Activated T-helper 1 cell treated with anti-CD3 and anti-CD28 coated beads, Interleukin-12 subunit alpha, Interleukin-12 subunit beta, Interleukin-2, Interleukin-4 antibody, amounts not matched to agents 30 ng/mL and 10 ng/mL and 1 ng/mL, durations not matched to agents 14 hours and 24 hours and 36 hours (primary cell): ENCODE results near the gene CC2D2B. TPM values are rescaled to one million over a fixed set of nuclear protein-coding genes. Genes with fewer than 3 reads are reported as not detected.
"Not testable (repeated sequence)": the region's sequence is repeated elsewhere in the genome, so short reads cannot be mapped to it uniquely, and the experiment has no call there.

Source experiments
- DNase-seq: peaks from one replicate; pipeline ENCODE4 v3.0.0; 2021; ENCODE audit warnings: low spot score
- H3K27ac Mint-ChIP-seq: one replicate; pipeline ENCODE4 v1.8.0; 2021; ENCODE audit warnings: mild to moderate bottlenecking, mixed read lengths
- H3K27me3 Mint-ChIP-seq: one replicate; pipeline ENCODE4 v1.8.0; 2022; ENCODE audit warnings: mild to moderate bottlenecking, moderate library complexity, mixed read lengths; ENCODE audit not compliant: insufficient read depth
- H3K36me3 Mint-ChIP-seq: one replicate; pipeline ENCODE4 v1.8.0; 2021; ENCODE audit warnings: low read depth, mixed read lengths
- H3K4me1 Mint-ChIP-seq: one replicate; pipeline ENCODE4 v1.8.0; 2021; ENCODE audit warnings: low read depth, mixed read lengths
- H3K4me3 Mint-ChIP-seq: one replicate; pipeline ENCODE4 v1.8.0; 2021; ENCODE audit warnings: mild to moderate bottlenecking, moderate library complexity, mixed read lengths
- H3K9me3 Mint-ChIP-seq: one replicate; pipeline ENCODE4 v1.8.0; 2021; ENCODE audit warnings: mixed read lengths
- intact Hi-C: fragments of 100-400 bp; cut with micrococcal nuclease; formaldehyde crosslinking; loops from one replicate; pipeline ENCODE4 v1.15.1; 2024
- total RNA-seq: library from RNA; stranded (reverse); gene quantifications from 2 replicates; pipeline ENCODE4 v1.2.3, GENCODE V29; 2022

CC2D2B gene
- total RNA-seq, 1 donor from 2014 or later, result 0.60 TPM

GRCh38 chr10:95877881-95878280 lies 29.9 kb upstream of the CC2D2B start:
- no peaks in the 10 kb centered on the region for H3K27me3 Mint-ChIP-seq
- H3K9me3 Mint-ChIP-seq, result peaks cover 5% of the 10 kb centered on the region
- H3K27ac Mint-ChIP-seq, result no peak overlapping the region
- H3K4me3 Mint-ChIP-seq, result no peak overlapping the region
- H3K36me3 Mint-ChIP-seq, result peaks cover 32% of the 10 kb centered on the region
- no peaks in the 10 kb centered on the region for H3K4me1 Mint-ChIP-seq
- intact Hi-C loops, result no loop called here
- no peak for DNase-seq

DNA sequence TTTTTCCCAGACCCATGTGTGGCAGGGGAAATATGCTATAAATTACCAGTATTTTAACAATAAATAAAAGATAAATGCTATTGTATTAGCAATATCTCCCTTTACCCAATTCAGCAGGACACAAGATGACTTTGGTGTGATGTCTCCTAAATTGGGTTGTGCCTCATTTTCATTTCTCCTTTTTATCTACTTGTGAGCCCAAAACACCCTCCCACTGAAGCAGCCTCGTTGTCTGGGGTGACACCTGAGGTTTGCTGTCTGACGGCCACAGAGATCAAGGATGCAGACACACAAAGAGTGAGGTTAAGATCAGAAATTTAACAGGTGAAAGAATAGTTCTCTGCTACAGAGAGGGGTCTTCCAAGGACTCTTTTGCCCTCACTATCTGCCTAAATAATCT lies 27.1 kb upstream of the CC2D2B start:
- Mint-ChIP-seq H3K27ac (no peak overlapping the region), H3K4me1 (no peaks in the 10 kb centered on the region), H3K27me3 (no peaks in the 10 kb centered on the region), H3K4me3 (no peak overlapping the region), H3K36me3 (peaks cover 12% of the 10 kb centered on the region), H3K9me3 (no peaks in the 10 kb centered on the region)
- intact Hi-C loops, result no loop called here
- DNase-seq, result no peak

- Mint-ChIP-seq H3K9me3 (no peaks in the 10 kb centered on the region), H3K4me1 (no peaks in the 10 kb centered on the region), H3K36me3 (peaks cover 12% of the 10 kb centered on the region), H3K4me3 (no peak overlapping the region), H3K27ac (no peak overlapping the region), H3K27me3 (no peaks in the 10 kb centered on the region)
- intact Hi-C loops, result no loop called here
- DNase-seq, result no peak
These were observed 26.5 kb upstream of the CC2D2B start for GRCh38 chr10:95881316-95881715.

DNA sequence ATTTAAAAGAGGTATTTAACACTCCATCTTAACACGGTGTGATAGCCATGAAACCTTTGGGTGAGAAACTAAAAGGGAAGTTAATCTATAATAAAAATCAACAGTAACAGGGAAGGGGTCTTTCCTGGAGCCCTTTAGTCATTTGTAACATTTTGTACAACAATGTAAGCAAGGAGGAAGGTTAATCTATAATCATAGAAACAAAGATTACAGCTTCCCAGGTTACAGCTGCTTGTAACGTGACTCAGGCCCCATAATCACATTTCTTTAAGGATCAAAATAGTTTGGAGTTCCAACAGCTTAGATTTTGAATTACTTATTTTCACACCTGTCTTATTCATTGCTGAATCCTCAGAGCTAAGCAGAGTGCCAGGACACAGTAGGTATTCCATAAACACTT lies 17.9 kb upstream of the CC2D2B start:
- no peaks in the 10 kb centered on the region for H3K9me3 Mint-ChIP-seq
- H3K27ac Mint-ChIP-seq, result no peak overlapping the region
- peaks cover 5% of the 10 kb centered on the region for H3K4me1 Mint-ChIP-seq
- intact Hi-C loops, result no loop called here
- H3K4me3 Mint-ChIP-seq, result no peak overlapping the region
- no peak for DNase-seq
- peaks cover 29% of the 10 kb centered on the region for H3K36me3 Mint-ChIP-seq
- H3K27me3 Mint-ChIP-seq, result no peaks in the 10 kb centered on the region

GRCh38 chr10:95896071-95896850 lies 11.5 kb upstream of the CC2D2B start:
- no peaks in the 10 kb centered on the region for H3K4me1 Mint-ChIP-seq
- H3K4me3 Mint-ChIP-seq, result no peak overlapping the region

GRCh38 chr10:95905897-95906580 lies 1.7 kb upstream of the CC2D2B start:
- intact Hi-C loops, result loop anchor here (5.0 kb wide), 2 partner anchors 386 to 681 kb away; partner anchors contain the start of gene TM9SF3
- Mint-ChIP-seq H3K4me3 (peak overlapping the region; percentile 41), H3K4me1 (peaks cover 16% of the 10 kb centered on the region)
- H3K27me3 Mint-ChIP-seq, H3K36me3 Mint-ChIP-seq, DNase-seq, H3K9me3 Mint-ChIP-seq, H3K27ac Mint-ChIP-seq: not testable (repeated sequence)

More at GRCh38 chr10:95896071-95896850, 11.5 kb upstream of the CC2D2B start:
- no peak overlapping the region for H3K27ac Mint-ChIP-seq
- no peaks in the 10 kb centered on the region for H3K9me3 Mint-ChIP-seq
- intact Hi-C loops, result no loop called here
- peaks cover 44% of the 10 kb centered on the region for H3K36me3 Mint-ChIP-seq
- H3K27me3 Mint-ChIP-seq, result no peaks in the 10 kb centered on the region
- DNase-seq, result no peak

GRCh38 chr10:95906677-95907455 lies 909 bp upstream of the CC2D2B start:
- Mint-ChIP-seq H3K27ac (peak overlapping the region; percentile 60), H3K9me3 (no peaks in the 10 kb centered on the region), H3K4me3 (peak overlapping the region; percentile 92), H3K4me1 (peaks cover 16% of the 10 kb centered on the region), H3K27me3 (peaks cover 12% of the 10 kb centered on the region), H3K36me3 (peaks cover 10% of the 10 kb centered on the region)
- DNase-seq, result peak; percentile 27
- intact Hi-C loops, result loop anchor here (1.0 to 5.0 kb wide), 5 partner anchors 42 to 680 kb away; partner anchors contain the start of gene TM9SF3

DNA sequence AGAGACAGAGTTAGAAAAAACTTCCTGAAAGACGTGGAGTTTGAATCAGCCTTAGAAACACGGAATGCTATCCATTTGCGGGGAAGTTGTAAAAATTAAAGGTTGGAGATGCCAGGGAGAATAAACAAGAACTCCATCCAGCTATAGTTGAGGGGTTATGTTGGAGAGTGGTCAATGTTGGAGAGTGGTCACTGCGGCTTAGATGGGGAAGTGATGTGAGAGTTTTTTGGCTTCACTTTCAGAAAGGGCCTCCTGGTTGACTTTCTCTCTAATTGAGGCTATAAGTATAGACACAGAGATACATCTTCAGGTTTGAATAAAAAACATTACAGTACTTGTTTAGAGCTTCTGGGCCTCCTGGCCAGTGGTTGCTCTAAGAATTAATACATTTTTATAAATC lies 675 bp downstream of the CC2D2B start:
- intact Hi-C loops, result loop anchor here (1.0 to 5.0 kb wide), 3 partner anchors 222 to 679 kb away; partner anchors contain the start of genes TM9SF3 and ZNF518A
- H3K4me1 Mint-ChIP-seq, result peaks cover 16% of the 10 kb centered on the region
- no peak for DNase-seq
- H3K4me3 Mint-ChIP-seq, result peak overlapping the region; percentile 92
- H3K27me3 Mint-ChIP-seq, result peaks cover 16% of the 10 kb centered on the region
- H3K9me3 Mint-ChIP-seq, result no peaks in the 10 kb centered on the region
- no peak overlapping the region for H3K27ac Mint-ChIP-seq
- H3K36me3 Mint-ChIP-seq, result peaks cover 4% of the 10 kb centered on the region

DNA sequence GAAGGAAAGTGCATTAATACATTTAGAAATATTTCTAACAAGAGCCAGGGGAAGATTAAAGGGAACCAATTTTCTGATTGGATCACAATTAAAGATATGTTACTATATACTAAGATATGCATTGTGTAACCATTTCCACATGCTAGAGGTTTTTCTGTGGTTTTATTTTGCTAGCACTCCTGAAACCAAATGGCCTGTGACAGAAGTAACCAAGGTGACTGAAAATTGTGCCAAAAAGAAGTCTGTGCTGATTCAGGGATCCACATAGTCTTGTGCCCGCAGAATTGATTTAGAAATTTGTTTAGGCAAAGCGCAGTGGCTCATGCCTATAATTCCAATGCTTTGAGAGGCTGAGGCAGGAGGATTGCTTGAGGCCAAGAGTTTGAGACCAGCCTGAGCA lies 1.8 kb downstream of the CC2D2B start:
- no peaks in the 10 kb centered on the region for H3K9me3 Mint-ChIP-seq
- H3K27me3 Mint-ChIP-seq, result peaks cover 21% of the 10 kb centered on the region
- peaks cover 16% of the 10 kb centered on the region for H3K4me1 Mint-ChIP-seq
- DNase-seq, result no peak
- no peak overlapping the region for H3K27ac Mint-ChIP-seq
- intact Hi-C loops, result loop anchor here (5.0 kb wide), 2 partner anchors 383 to 678 kb away; partner anchors contain the start of gene TM9SF3
- H3K36me3 Mint-ChIP-seq, result peaks cover 4% of the 10 kb centered on the region
- H3K4me3 Mint-ChIP-seq, result no peak overlapping the region

DNA sequence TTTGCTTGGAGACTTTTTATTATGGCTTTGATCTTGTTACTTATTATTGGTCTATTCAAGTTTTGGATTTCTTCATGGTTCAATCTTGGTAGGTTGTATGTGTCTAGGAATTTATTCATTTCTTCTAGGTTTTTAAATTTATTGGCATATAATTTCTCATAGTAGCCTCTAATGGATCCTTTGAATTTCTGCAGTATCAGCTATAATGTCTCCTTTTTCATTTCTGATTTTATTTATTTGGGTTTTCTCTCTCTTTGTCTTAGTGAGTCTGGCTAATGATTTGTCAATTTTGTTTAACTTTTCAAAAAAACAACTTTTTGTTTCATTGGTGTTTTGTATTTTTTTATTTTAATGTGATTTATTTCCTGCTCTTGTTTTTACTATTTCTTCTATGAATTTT lies 8.3 kb downstream of the CC2D2B start:
- H3K9me3 Mint-ChIP-seq, intact Hi-C loops, H3K36me3 Mint-ChIP-seq, H3K27ac Mint-ChIP-seq, H3K4me1 Mint-ChIP-seq, DNase-seq, H3K4me3 Mint-ChIP-seq: not testable (repeated sequence)
- H3K27me3 Mint-ChIP-seq, result peaks cover 37% of the 10 kb centered on the region

DNA sequence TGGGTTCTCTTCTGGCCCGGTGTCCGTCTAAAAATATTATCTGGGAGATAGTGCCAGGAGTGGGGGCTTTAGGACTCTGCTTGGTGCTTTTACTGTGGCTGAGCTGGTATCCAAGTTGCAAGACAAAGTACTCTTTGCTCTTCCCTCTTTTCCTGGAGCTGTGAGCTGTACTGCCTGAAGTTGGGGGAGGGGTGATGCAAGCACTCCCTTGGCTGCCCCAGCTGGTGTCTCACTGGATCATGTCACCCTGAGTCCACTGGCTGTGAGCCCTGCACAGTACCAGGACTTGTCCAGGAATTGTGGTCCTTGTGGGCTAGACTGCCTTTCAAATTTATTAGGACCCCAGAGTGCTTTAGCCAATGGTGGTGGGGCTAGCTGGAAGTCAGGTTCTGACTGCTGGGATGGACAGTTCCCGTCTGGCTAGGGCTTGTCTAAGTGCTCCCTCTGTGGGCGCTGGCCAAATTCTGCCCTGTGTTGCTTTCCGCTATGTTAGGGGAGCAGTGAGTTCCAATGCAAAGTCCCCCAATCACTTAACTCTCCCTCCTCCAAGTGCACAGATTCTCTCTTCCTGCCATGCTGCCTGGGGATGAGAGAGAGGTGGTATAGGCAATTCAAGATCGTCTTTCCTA lies 13.1 kb downstream of the CC2D2B start:
- Mint-ChIP-seq H3K36me3 (no peaks in the 10 kb centered on the region), H3K4me3 (no peak overlapping the region), H3K27ac (no peak overlapping the region), H3K4me1 (no peaks in the 10 kb centered on the region), H3K9me3 (no peaks in the 10 kb centered on the region), H3K27me3 (peaks cover 18% of the 10 kb centered on the region)
- intact Hi-C loops, result no loop called here
- no peak for DNase-seq

DNA sequence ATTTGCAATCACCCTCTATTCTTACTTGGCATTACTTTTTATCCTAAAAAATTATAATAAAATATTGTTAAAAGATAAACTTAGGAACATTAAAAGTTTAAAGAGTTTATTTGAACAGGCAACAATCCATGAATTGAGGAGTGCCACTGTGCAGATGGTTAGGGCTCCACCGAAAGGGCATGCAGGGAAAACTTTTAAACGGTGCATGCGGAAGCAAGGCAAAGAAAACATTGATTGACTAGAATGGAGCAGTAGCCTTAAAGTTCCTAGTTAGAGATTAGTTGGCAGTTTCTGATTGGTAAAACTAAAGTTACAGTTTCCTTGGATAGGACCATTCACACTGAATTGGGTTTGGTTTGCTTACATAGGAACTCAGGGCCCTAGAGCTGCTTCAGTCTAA lies 17.3 kb downstream of the CC2D2B start:
- Mint-ChIP-seq H3K4me1 (no peaks in the 10 kb centered on the region), H3K4me3 (no peak overlapping the region), H3K27ac (no peak overlapping the region), H3K27me3 (peaks cover 7% of the 10 kb centered on the region), H3K9me3 (no peaks in the 10 kb centered on the region), H3K36me3 (no peaks in the 10 kb centered on the region)
- intact Hi-C loops, result no loop called here
- DNase-seq, result no peak
